Ishikawa (cell line): Measurements from ENCODE around the gene CFP.

Source experiments
- CEBPB ChIP-seq: IDR thresholded peaks from 2 replicates; pipeline ENCODE4 v1.6.1; 2012
- CREB1 ChIP-seq: IDR thresholded peaks from 2 replicates; pipeline ENCODE4 v1.6.1; 2012; ENCODE audit warnings: low read depth
- FOXM1 ChIP-seq: IDR thresholded peaks from 2 replicates; pipeline ENCODE4 v1.6.1; 2012; ENCODE audit warnings: low read depth, borderline replicate concordance
- MAX ChIP-seq: IDR thresholded peaks from 2 replicates; pipeline ENCODE4 v1.6.1; 2012
- NFIC ChIP-seq: IDR thresholded peaks from 2 replicates; pipeline ENCODE4 v1.6.1; 2012
- RAD21 ChIP-seq: IDR thresholded peaks from 2 replicates; pipeline ENCODE4 v1.6.1; 2012; ENCODE audit warnings: low read depth
- REST ChIP-seq: IDR thresholded peaks from 2 replicates; pipeline ENCODE4 v1.6.1; 2012; ENCODE audit warnings: low read depth, mild to moderate bottlenecking
- TAF1 ChIP-seq: IDR thresholded peaks from 2 replicates; pipeline ENCODE4 v1.6.1; 2012; ENCODE audit warnings: low read depth, mild to moderate bottlenecking
- TCF12 ChIP-seq: IDR thresholded peaks from 2 replicates; pipeline ENCODE4 v1.6.1; 2012; ENCODE audit warnings: low read depth
- TEAD4 ChIP-seq: IDR thresholded peaks from 2 replicates; pipeline ENCODE4 v1.6.1; 2012
- USF1 ChIP-seq: IDR thresholded peaks from 2 replicates; pipeline ENCODE4 v1.6.1; 2012
- YY1 ChIP-seq: IDR thresholded peaks from 2 replicates; pipeline ENCODE4 v1.6.1; 2012; ENCODE audit warnings: low read depth
- ZBTB7A ChIP-seq: IDR thresholded peaks from 2 replicates; pipeline ENCODE4 v1.6.1; 2012; ENCODE audit warnings: low read depth

GRCh38 chrX:47619486-47620302 lies 10.0 kb downstream of the CFP start, which contains the start of gene SYN1:
- no peak for TF ChIP-seq FOXM1
- TF ChIP-seq ZBTB7A = no peak
- no peak for TF ChIP-seq TAF1
- TF ChIP-seq USF1 = no peak
- no peak for TF ChIP-seq CEBPB
- TF ChIP-seq RAD21 = no peak
- no peak for TF ChIP-seq TEAD4
- TF ChIP-seq REST = peak; percentile 93
- TF ChIP-seq MAX = peak; percentile 35; the same call in 1 of the 2 replicates
- TF ChIP-seq TCF12 = no peak
- TF ChIP-seq CREB1 = peak; percentile 52; the same call in 1 of the 2 replicates
- 0 out of 2 replicates have a peak, but pooled peaks have one; percentile 14 for TF ChIP-seq YY1
- TF ChIP-seq NFIC = no peak
